DMS79 treated with DMSO at 0.1 percent for 48 hours (cell line): ENCODE results near the gene OR7D4.
"Not testable (repeated sequence)": the region's sequence is repeated elsewhere in the genome, so short reads cannot be mapped to it uniquely, and the experiment has no call there.

Experiments used
- DNase-seq: peaks from one replicate; lab custom pipeline; 2025; lab: John Stamatoyannopoulos, UW

OR7D4 gene

DNA sequence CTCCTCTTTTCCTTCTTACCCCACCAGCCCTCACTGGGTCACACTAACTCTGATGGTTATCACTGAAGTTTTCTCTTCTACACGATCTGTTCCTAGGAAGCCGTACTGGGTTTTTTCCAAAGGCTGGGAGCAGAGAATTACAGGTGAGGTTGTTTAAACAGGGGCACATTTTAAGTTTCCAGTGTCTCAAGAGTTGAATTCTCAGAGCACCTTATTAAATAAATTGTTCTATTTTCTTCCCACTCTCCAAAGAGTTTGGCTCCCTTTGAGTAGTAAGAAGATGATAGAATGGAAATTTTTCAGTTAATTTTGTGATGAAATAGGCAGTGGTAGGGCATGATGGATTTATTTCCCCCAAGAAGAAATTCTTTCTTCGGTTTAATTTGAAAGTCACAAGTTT is at the start of gene OR7D4:
Gene OR7D4, minus strand, starts transcription at position 101 of the 400 bp plus-strand sequence. CDS start 4,752 bp downstream, outside the sequence.
- DNase-seq, result no peak

- DNase-seq, result no peak
Observed at GRCh38 chr19:9251236-9251635, 31.8 kb upstream of the OR7D4 start.

GRCh38 chr19:9250630-9251029 is 31.2 kb upstream of the OR7D4 start, which contains the start of gene OR7E24:
TSS of gene OR7E24 (plus strand) at chr19:9250930. CDS start at chr19:9251044, 114 bp downstream.
- DNase-seq, result no peak

DNA sequence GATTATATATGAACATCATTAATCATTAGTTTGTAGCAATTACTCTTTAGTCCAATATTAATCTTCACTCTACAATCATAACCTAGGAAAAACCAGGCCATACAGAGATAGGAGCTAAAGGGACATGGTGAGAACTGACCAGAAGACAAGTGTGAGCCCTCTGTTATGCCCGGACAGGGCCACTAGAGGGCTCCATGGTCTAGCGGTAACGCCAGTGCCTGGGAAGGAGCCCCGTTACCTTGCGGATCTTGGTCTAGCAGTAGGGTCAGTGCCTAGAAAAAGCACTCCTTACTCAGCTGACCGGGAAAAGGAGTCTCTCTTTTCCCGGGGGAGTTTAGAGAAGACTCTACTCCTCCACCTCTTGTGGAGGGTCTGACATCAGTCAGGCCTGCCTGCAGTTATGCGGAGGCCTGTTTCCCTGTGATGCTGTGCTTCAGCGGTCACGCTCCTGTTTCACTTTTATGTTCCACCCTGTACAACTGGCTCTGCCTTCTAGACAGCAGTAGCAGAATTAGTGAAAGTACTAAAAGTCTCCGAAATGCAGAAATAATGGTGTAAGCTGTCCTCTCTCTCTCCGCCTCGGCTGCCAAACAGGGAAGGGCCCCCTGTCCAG is 13.8 kb downstream of the OR7D4 start:
- DNase-seq, result peak; percentile 56

- DNase-seq, result not testable (repeated sequence)
Observed at GRCh38 chr19:9198044-9198443, 21.3 kb downstream of the OR7D4 start.

DNA sequence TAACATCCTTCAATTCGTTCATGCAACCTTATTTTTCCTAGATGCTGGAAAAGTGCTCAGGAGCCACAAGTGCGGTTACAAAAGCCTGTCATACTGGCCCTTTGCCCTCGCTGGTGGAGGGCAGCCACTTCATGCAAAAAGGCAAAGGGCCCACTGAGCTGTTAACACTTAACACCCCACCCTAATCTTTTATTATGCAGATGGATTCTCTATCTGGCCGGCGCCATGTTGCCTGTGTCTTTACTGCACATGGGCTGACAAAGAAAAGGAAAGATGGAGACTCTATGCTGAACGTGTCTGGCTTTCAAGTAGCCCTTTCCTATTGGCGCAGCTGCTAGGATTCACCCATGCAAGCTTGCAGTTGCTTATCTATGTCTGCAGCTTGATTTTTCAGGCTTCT is 29.9 kb downstream of the OR7D4 start:
- DNase-seq, result no peak

DNA sequence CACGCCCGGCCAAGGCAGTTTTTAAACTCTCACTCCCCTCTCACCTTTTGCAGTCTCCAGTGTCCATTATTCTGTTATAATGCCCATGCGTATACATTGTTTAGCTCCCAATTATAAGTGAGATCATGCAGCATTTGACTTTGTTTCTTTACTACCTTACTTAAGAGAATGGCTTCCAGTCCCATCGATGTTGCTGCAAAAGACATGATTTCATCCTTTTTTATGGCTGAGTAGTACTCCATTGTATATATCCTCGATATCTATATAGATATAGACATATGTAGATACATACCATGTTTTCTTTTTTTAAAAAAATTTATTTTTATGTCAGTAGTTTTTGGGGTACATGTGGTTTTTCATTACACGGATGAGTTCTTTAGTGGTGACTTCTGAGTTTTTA is 32.2 kb downstream of the OR7D4 start:
- DNase-seq, result no peak

GRCh38 chr19:9183000-9183399 is 36.4 kb downstream of the OR7D4 start:
- DNase-seq, result no peak

DNA sequence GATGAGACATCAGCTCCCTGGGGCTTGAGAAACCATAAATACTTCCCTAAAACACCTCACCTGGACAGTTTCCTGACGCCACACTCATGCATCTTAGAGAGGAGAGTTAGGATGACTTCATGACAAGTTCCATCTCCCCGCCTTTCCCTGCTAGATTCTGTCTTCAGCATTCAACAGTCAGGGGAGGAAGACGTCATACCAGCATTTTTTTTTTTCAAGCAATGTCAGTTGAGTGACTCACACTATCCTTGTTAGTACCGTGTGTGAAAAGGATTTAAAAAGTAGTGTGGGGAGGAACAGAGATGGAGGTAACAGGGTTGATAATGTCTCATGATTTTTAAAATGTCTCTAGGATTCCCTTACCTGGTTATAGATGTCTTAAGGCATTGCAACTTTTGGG is 40.5 kb downstream of the OR7D4 start, which contains the start of gene OR7D2:
Gene OR7D2, plus strand, starts transcription at position 79 of the 400 bp plus-strand sequence. CDS start 6,803 bp downstream, outside the sequence.
- no peak for DNase-seq

DNA sequence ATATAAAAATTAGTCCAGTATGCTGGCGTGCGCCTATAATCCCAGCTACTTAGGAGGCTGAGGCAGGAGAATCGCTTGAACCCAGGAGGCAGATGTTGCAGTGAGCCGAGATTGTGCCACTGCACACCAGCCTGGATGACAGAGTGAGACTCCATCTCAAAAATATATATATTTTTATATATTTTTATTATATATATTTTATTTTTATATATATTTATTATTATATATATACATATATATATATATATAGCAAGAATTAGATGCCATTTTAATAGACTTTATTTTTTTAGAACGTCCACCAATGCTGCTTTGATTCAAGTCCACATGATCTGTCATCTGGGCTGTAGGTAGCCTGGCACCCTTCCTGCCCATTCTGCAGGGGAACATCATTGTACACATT is 44.1 kb downstream of the OR7D4 start:
- DNase-seq, result no peak

- DNase-seq, result no peak
Observed at GRCh38 chr19:9171393-9171991, 47.9 kb downstream of the OR7D4 start.

- DNase-seq, result no peak
Observed at GRCh38 chr19:9166846-9167245, 52.5 kb downstream of the OR7D4 start.

GRCh38 chr19:9165261-9165660 is 54.1 kb downstream of the OR7D4 start:
- DNase-seq, result no peak

GRCh38 chr19:9161427-9161826 is 58.0 kb downstream of the OR7D4 start:
- DNase-seq, result no peak
